ENCODE data around the gene KNDC1. TPM values are rescaled to one million over a fixed set of nuclear protein-coding genes. Genes with fewer than 3 reads are reported as not detected.
"Not testable (repeated sequence)": the region's sequence is repeated elsewhere in the genome, so short reads cannot be mapped to it uniquely, and the experiment has no call there.

Gene KNDC1
- total RNA-seq, 2 donors from 2014 or later: 1.5 to 10.8 TPM

- 50% methylated on average over 12 of the region's 20 CpGs for WGBS
These were observed 58.9 kb downstream of the KNDC1 start for GRCh38 chr10:133218891-133219290.

GRCh38 chr10:133219782-133220181 is 59.8 kb downstream of the KNDC1 start:
- Histone ChIP-seq H3K4me1 (replicated peaks) (no peaks in the 10 kb centered on the region), H3K4me3 (no peak overlapping the region), H3K27me3 (replicated peaks; ENCODE audit: insufficient read depth) (peaks cover 15% of the 10 kb centered on the region), H3K9me3 (no peaks in the 10 kb centered on the region), H3K36me3 (no peaks in the 10 kb centered on the region), H3K27ac (no peak overlapping the region)
- no peak for DNase-seq (ENCODE audit: low spot score)
- intact Hi-C loops (cut with DNase I): no loop called here
- WGBS: 5% methylated on average over 24 of the region's 28 CpGs
- TF ChIP-seq POLR2AphosphoS5 (IDR thresholded peaks at IDR 0.05): no peak
- TF ChIP-seq, protein P1, sequence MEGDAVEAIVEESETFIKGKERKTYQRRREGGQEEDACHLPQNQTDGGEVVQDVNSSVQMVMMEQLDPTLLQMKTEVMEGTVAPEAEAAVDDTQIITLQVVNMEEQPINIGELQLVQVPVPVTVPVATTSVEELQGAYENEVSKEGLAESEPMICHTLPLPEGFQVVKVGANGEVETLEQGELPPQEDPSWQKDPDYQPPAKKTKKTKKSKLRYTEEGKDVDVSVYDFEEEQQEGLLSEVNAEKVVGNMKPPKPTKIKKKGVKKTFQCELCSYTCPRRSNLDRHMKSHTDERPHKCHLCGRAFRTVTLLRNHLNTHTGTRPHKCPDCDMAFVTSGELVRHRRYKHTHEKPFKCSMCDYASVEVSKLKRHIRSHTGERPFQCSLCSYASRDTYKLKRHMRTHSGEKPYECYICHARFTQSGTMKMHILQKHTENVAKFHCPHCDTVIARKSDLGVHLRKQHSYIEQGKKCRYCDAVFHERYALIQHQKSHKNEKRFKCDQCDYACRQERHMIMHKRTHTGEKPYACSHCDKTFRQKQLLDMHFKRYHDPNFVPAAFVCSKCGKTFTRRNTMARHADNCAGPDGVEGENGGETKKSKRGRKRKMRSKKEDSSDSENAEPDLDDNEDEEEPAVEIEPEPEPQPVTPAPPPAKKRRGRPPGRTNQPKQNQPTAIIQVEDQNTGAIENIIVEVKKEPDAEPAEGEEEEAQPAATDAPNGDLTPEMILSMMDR (IDR thresholded peaks at IDR 0.05): no peak
- no peak for TF ChIP-seq POLR2A (IDR thresholded peaks at IDR 0.05)

More at GRCh38 chr10:133218891-133219290, 58.9 kb downstream of the KNDC1 start:
- TF ChIP-seq, protein P1 (IDR thresholded peaks at IDR 0.05): no peak
- no peak for TF ChIP-seq POLR2A (IDR thresholded peaks at IDR 0.05)
- TF ChIP-seq POLR2AphosphoS5 (IDR thresholded peaks at IDR 0.05): no peak
- H3K4me1 ChIP-seq (replicated peaks): no peaks in the 10 kb centered on the region
- no peak overlapping the region for H3K4me3 ChIP-seq
- no peak overlapping the region for H3K27ac ChIP-seq
- peaks cover 15% of the 10 kb centered on the region for H3K27me3 ChIP-seq (replicated peaks; ENCODE audit: insufficient read depth)
- intact Hi-C loops (cut with DNase I): no loop called here
- H3K9me3 ChIP-seq: no peaks in the 10 kb centered on the region
- no peak for DNase-seq (ENCODE audit: low spot score)
- no peaks in the 10 kb centered on the region for H3K36me3 ChIP-seq

DNA sequence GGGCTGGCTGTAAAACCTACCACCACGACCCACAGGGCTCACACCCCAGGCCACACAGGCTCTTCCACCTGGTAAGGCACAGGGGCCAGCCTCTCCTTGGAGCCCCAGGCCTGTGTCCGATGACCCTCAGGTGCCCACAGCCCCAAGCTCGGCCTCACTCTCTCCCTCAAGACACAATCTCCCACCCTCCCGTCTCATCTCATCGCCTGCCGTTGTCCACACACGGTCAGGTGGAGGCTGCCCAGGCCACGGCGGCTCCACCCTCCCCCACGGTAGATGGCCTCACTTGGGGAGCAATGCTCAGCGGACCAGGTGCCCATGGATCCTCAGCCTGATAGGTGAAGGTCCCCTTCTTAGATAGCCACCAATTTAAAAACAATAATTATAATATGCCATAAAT is 61.3 kb downstream of the KNDC1 start:
- WGBS: 92% methylated on average over 11 of the region's 11 CpGs
- H3K27ac ChIP-seq: no peak overlapping the region
- no peaks in the 10 kb centered on the region for H3K36me3 ChIP-seq
- no peak for DNase-seq (ENCODE audit: low spot score)
- peaks cover 15% of the 10 kb centered on the region for H3K27me3 ChIP-seq (replicated peaks; ENCODE audit: insufficient read depth)
- H3K9me3 ChIP-seq: no peaks in the 10 kb centered on the region
- no peak for TF ChIP-seq POLR2A (IDR thresholded peaks at IDR 0.05)
- H3K4me3 ChIP-seq: no peak overlapping the region
- intact Hi-C loops (cut with DNase I): no loop called here
- no peaks in the 10 kb centered on the region for H3K4me1 ChIP-seq (replicated peaks)

DNA sequence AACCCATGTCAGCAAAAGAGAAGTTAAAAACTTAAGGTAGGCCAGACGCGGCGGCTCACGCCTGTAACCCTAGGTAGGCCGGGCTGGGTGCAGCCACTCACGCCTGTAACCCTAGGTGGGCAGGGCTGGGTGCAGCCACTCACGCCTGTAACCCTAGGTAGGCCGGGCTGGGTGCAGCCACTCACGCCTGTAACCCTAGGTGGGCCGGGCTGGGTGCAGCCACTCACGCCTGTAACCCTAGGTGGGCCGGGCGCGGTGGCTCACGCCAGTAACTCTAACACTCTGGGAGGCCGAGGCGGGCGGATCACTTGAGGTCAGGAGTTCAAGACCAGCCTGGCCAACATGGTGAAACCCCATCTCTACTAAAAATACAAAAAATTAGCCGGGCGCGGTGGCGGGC is 61.7 kb downstream of the KNDC1 start:
- H3K4me1 ChIP-seq (replicated peaks); H3K27ac ChIP-seq; DNase-seq (ENCODE audit: low spot score); H3K36me3 ChIP-seq; H3K4me3 ChIP-seq; H3K9me3 ChIP-seq; intact Hi-C loops (cut with DNase I): not testable (repeated sequence)
- H3K27me3 ChIP-seq (replicated peaks; ENCODE audit: insufficient read depth): peaks cover 15% of the 10 kb centered on the region
- WGBS: 84% methylated on average over 17 of the region's 22 CpGs

DNA sequence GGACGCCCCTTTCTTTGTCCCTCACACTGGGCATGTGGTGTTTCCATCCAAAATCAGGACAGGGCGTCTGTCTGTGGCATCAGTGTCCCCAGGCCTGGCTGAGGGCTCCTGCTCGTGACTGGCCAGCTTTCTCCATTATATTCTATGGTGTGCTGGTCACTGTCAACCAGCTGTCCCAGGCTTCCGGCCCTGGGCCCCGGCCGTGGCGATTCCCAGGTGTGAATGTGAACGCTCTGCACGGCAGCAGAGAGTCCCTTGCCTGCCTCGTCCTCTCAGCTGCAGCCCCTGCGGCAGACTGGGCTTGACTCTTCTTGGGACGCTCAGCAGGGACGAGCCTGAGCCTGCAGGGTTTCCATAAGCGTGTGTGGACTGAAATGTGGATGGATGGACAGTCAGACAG is 64.1 kb downstream of the KNDC1 start:
- H3K36me3 ChIP-seq: no peaks in the 10 kb centered on the region
- 61% methylated on average over 14 of the region's 14 CpGs for WGBS
- no peak overlapping the region for H3K4me3 ChIP-seq
- DNase-seq (ENCODE audit: low spot score): no peak
- no peak overlapping the region for H3K27ac ChIP-seq
- H3K4me1 ChIP-seq (replicated peaks): no peaks in the 10 kb centered on the region
- H3K9me3 ChIP-seq: no peaks in the 10 kb centered on the region
- intact Hi-C loops (cut with DNase I): no loop called here
- H3K27me3 ChIP-seq (replicated peaks; ENCODE audit: insufficient read depth): peaks cover 19% of the 10 kb centered on the region
- TF ChIP-seq POLR2A (IDR thresholded peaks at IDR 0.05) (no peak), POLR2AphosphoS5 (IDR thresholded peaks at IDR 0.05) (no peak)
- TF ChIP-seq, protein P1 (IDR thresholded peaks at IDR 0.05): no peak

DNA sequence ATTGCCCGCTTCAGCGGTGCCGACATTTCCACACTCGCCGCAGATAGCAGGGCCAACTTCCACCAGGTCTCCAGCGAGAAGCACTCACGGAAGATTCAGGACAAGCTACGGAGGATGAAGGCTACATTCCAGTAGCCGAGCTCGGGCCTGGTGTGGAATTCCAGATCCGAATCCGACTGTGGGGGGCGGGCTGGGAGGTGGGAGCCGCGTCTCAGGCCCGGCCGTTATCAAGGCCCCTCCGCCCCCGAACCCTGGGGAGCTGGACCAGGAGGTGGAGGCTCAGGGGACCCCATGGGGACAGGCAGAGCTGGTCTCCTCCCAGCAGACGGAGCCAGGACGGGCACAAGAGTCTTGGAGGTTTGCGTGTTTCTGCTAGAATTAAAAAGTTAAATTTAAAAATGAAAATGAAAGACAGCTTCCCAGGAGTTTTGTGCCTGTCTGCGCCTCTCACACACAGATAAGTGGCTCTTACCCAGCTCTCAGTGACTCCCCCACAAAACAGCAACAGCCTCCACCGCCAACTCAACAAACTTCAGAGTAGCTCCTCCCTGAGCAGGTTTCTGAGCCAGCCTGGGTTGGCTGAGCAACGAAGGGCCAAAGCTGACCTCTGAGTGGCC is 64.8 kb downstream of the KNDC1 start:
- no peak overlapping the region for H3K4me3 ChIP-seq
- TF ChIP-seq POLR2AphosphoS5 (IDR thresholded peaks at IDR 0.05): no peak
- TF ChIP-seq, protein P1 (IDR thresholded peaks at IDR 0.05): no peak
- no peak for TF ChIP-seq POLR2A (IDR thresholded peaks at IDR 0.05)
- H3K27me3 ChIP-seq (replicated peaks; ENCODE audit: insufficient read depth): peaks cover 16% of the 10 kb centered on the region
- 72% methylated on average over 25 of the region's 25 CpGs for WGBS
- H3K9me3 ChIP-seq: no peaks in the 10 kb centered on the region
- no peak for DNase-seq (ENCODE audit: low spot score)
- H3K36me3 ChIP-seq: no peaks in the 10 kb centered on the region
- H3K4me1 ChIP-seq (replicated peaks): no peaks in the 10 kb centered on the region
- intact Hi-C loops (cut with DNase I): no loop called here
- no peak overlapping the region for H3K27ac ChIP-seq
